Neural progenitor cell (in vitro differentiated cells): ENCODE measurements around the gene PPP1R3G.

Source experiments
- EZH2 ChIP-seq: fragments of 200-600 bp; sonication (generic); IDR thresholded peaks from 2 replicates; pipeline ENCODE4 v1.6.1; 2017; ENCODE audit warnings: antibody characterized with exemption, mild to moderate bottlenecking, moderate library complexity
- TF ChIP-seq, protein P1 (sequence below): fragments of 200-600 bp; sonication (generic); IDR thresholded peaks from 2 replicates; pipeline ENCODE4 v1.5.1; 2017; ENCODE audit warnings: antibody characterized with exemption, mild to moderate bottlenecking

GRCh38 chr6:5046430-5046829 lies 38.7 kb upstream of the PPP1R3G start:
- no peak for TF ChIP-seq EZH2
- TF ChIP-seq, protein P1, sequence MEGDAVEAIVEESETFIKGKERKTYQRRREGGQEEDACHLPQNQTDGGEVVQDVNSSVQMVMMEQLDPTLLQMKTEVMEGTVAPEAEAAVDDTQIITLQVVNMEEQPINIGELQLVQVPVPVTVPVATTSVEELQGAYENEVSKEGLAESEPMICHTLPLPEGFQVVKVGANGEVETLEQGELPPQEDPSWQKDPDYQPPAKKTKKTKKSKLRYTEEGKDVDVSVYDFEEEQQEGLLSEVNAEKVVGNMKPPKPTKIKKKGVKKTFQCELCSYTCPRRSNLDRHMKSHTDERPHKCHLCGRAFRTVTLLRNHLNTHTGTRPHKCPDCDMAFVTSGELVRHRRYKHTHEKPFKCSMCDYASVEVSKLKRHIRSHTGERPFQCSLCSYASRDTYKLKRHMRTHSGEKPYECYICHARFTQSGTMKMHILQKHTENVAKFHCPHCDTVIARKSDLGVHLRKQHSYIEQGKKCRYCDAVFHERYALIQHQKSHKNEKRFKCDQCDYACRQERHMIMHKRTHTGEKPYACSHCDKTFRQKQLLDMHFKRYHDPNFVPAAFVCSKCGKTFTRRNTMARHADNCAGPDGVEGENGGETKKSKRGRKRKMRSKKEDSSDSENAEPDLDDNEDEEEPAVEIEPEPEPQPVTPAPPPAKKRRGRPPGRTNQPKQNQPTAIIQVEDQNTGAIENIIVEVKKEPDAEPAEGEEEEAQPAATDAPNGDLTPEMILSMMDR = no peak
